ENCODE measurements around the gene TLDC2.

The TLDC2 gene

GRCh38 chr20:36848078-36848660 is 27.8 kb upstream of the TLDC2 start:
- TF ChIP-seq REST (IDR thresholded peaks at IDR 0.05; ENCODE audit: insufficient read depth in 1 of 2, low read depth in 2 of 2, low read length in 2 of 2) (no peak), POLR2AphosphoS5 (IDR thresholded peaks at IDR 0.05; ENCODE audit: low read depth, low read length) (no peak), TAF1 (IDR thresholded peaks at IDR 0.05; ENCODE audit: borderline replicate concordance, insufficient read depth, low read length) (no peak), FOXP2 (optimal IDR thresholded peaks at IDR 0.05; ENCODE audit: borderline replicate concordance, extremely low read depth, extremely low read length, insufficient read depth) (no peak), SIN3A (IDR thresholded peaks at IDR 0.05; ENCODE audit: borderline replicate concordance, insufficient read depth, low read length) (no peak)

DNA sequence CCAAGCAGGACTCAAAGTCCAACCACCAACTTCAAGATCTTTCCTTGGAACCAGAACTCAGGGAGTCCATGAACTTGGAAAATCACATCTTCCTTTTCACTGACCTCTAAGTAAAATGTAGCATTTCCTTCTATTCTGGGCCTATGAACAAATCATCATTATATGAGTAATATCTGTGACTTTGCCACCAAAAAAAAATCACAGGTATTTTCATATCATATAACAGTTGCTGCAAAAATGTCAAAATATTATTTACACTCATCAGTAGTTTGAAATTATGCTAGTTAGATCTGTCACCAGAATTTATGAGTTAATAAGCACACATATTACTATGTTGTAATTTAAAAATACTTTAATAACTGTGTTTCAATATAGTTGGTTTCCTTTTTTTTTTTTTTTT is 27.3 kb upstream of the TLDC2 start:
- no peak for TF ChIP-seq TAF1 (IDR thresholded peaks at IDR 0.05; ENCODE audit: borderline replicate concordance, insufficient read depth, low read length)
- no peak for TF ChIP-seq SIN3A (IDR thresholded peaks at IDR 0.05; ENCODE audit: borderline replicate concordance, insufficient read depth, low read length)
- no peak for TF ChIP-seq REST (IDR thresholded peaks at IDR 0.05; ENCODE audit: insufficient read depth in 1 of 2, low read depth in 2 of 2, low read length in 2 of 2)

DNA sequence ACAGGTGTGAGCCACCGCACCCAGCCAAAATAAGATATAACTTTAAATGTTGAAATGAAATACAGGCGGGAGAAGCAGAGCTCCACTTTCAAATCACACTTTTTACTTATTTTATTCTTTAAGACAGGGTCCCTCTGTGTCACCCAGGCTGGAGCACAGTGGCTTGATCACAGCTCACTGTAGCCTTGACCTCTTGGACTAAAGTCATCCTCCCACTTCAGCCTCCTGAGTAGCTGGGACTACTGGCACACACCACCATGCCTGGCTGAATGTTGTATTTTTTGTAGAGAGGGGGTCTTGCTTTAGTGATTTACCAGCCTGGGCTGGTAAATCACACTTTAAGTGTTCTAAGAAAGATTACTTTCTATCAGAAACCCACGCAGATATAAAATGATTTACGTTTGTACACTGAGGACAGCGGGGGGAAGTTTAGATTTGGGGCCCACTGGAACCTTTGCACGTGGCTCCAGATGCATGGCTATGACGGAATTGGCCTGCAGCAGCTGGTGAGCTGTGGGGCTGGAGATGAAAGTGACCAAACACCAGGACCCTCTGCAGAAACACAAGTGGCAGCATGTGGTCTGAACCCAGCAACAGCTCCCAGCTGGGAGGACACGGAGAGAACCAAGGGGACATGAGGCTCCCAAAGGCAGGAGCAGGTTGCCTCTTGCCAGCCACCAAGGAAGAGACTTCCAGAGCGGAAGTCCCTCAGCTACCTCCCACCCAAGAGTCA is 26.4 kb upstream of the TLDC2 start:
- TF ChIP-seq POLR2AphosphoS5 (IDR thresholded peaks at IDR 0.05; ENCODE audit: low read depth, low read length) (no peak), TAF1 (IDR thresholded peaks at IDR 0.05; ENCODE audit: borderline replicate concordance, insufficient read depth, low read length) (no peak), SIN3A (IDR thresholded peaks at IDR 0.05; ENCODE audit: borderline replicate concordance, insufficient read depth, low read length) (no peak), FOXP2 (optimal IDR thresholded peaks at IDR 0.05; ENCODE audit: borderline replicate concordance, extremely low read depth, extremely low read length, insufficient read depth) (no peak), REST (IDR thresholded peaks at IDR 0.05; ENCODE audit: insufficient read depth in 1 of 2, low read depth in 2 of 2, low read length in 2 of 2) (no peak)

DNA sequence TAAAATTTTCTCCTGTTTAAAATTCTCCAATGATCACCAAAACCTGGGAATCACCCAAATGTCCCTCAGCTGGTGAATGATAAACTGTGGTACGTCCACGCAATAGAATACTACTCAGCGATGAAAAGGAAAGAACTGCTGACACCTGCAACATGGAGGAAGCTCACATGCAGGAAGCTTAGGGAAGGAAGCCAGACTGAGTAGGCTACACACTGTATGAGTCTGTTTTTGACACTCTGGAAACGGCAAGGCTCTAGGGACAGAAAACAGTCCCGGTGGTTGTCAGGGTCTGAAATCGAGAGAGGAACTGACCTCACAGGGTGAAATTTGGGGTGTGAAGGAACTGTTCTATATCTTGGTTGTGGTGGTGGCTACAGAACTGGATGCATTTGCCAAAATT is 25.2 kb upstream of the TLDC2 start:
- no peak for TF ChIP-seq TAF1 (IDR thresholded peaks at IDR 0.05; ENCODE audit: borderline replicate concordance, insufficient read depth, low read length)
- no peak for TF ChIP-seq FOXP2 (optimal IDR thresholded peaks at IDR 0.05; ENCODE audit: borderline replicate concordance, extremely low read depth, extremely low read length, insufficient read depth)
- no peak for TF ChIP-seq SIN3A (IDR thresholded peaks at IDR 0.05; ENCODE audit: borderline replicate concordance, insufficient read depth, low read length)
- TF ChIP-seq REST (IDR thresholded peaks at IDR 0.05; ENCODE audit: insufficient read depth in 1 of 2, low read depth in 2 of 2, low read length in 2 of 2): no peak
- no peak for TF ChIP-seq POLR2AphosphoS5 (IDR thresholded peaks at IDR 0.05; ENCODE audit: low read depth, low read length)

Measured in PFSK-1 (cell line).